Skin of body (tissue), 3 donors: Measurements from ENCODE around the gene TPD52L2. TPM values are rescaled to one million over a fixed set of nuclear protein-coding genes. Genes with fewer than 3 reads are reported as not detected.

Source experiments
- DNase-seq: peaks from one replicate; lab custom pipeline; 2025; lab: John Stamatoyannopoulos, UW
- small RNA-seq: library from RNA; depleted of rRNA; stranded (forward); fragments of <200 nt; gene quantifications from one replicate; pipeline ENCODE3, GENCODE V24; 2014; ENCODE audit warnings: low replicate concordance
- total RNA-seq: library from RNA; depleted of rRNA; stranded (reverse); fragments of >200 nt; gene quantifications from one replicate; pipeline ENCODE4 v1.2.3, GENCODE V29; 2014

Gene TPD52L2
- total RNA-seq, 1 donor from 2014 or later, result 39.3 TPM

GRCh38 chr20:63930971-63931553 lies 66.0 kb downstream of the TPD52L2 start:
- no peak for DNase-seq

- DNase-seq, result no peak
Observed at GRCh38 chr20:63931735-63932134, 66.7 kb downstream of the TPD52L2 start.

- DNase-seq, result no peak
Observed at GRCh38 chr20:63932606-63933160, 67.6 kb downstream of the TPD52L2 start.

GRCh38 chr20:63933646-63934045 lies 68.6 kb downstream of the TPD52L2 start:
- no peak for DNase-seq

- DNase-seq, result no peak
Observed at GRCh38 chr20:63934271-63935068, 69.4 kb downstream of the TPD52L2 start.

GRCh38 chr20:63935447-63935846 lies 70.4 kb downstream of the TPD52L2 start:
- DNase-seq, result no peak

- no peak for DNase-seq
Observed at GRCh38 chr20:63937596-63937995, 72.5 kb downstream of the TPD52L2 start.

- no peak for DNase-seq
Observed at GRCh38 chr20:63939061-63939935, 74.2 kb downstream of the TPD52L2 start.

GRCh38 chr20:63940071-63940471 lies 75.0 kb downstream of the TPD52L2 start:
- DNase-seq, result no peak

- no peak for DNase-seq
Observed at GRCh38 chr20:63940472-63941266, 75.6 kb downstream of the TPD52L2 start.

Small RNA genes lying within 50 kb of the gene (small RNA-seq; reads per million reads assigned to genes)
- gene MIR941-2 (not detected), gene MIR941-4 (not detected), gene MIR941-5 (not detected), gene RNU1-134P (0.19 reads per million)

Other genes with a start within 250 kb of the TPD52L2 start
- 6.4 TPM for gene GMEB2, start 238.2 kb upstream of the TPD52L2 start, total RNA-seq
- gene STMN3, start 211.8 kb upstream of the TPD52L2 start, total RNA-seq, result 21.6 TPM
- gene RTEL1, start 207.0 kb upstream of the TPD52L2 start, total RNA-seq, result 13.3 TPM
- gene TNFRSF6B, start 168.6 kb upstream of the TPD52L2 start, total RNA-seq, result 3.4 TPM
- gene ARFRP1, start 157.3 kb upstream of the TPD52L2 start, total RNA-seq, result 16.3 TPM
- 9.8 TPM for gene ZGPAT, start 157.2 kb upstream of the TPD52L2 start, total RNA-seq
- gene LIME1, start 128.6 kb upstream of the TPD52L2 start, total RNA-seq, result 3.7 TPM
- 21.5 TPM for gene SLC2A4RG, start 125.5 kb upstream of the TPD52L2 start, total RNA-seq
- gene ZBTB46, start 34.0 kb upstream of the TPD52L2 start, total RNA-seq, result 8.3 TPM
- not detected for gene ABHD16B, start 3.8 kb upstream of the TPD52L2 start, total RNA-seq
- gene DNAJC5, start 29.9 kb downstream of the TPD52L2 start, total RNA-seq, result 20.9 TPM
- 23.0 TPM for gene UCKL1, start 91.1 kb downstream of the TPD52L2 start, total RNA-seq
- 9.7 TPM for gene ZNF512B, start 104.7 kb downstream of the TPD52L2 start, total RNA-seq
- gene SAMD10, start 114.4 kb downstream of the TPD52L2 start, total RNA-seq, result 1.6 TPM
- 39.9 TPM for gene PRPF6, start 115.9 kb downstream of the TPD52L2 start, total RNA-seq
- gene C20orf204, start 170.9 kb downstream of the TPD52L2 start, total RNA-seq, result 0.39 TPM
- gene SOX18, start 184.4 kb downstream of the TPD52L2 start, total RNA-seq, result 3.7 TPM
- gene TCEA2, start 197.9 kb downstream of the TPD52L2 start, total RNA-seq, result 15.1 TPM
- gene RGS19, start 214.2 kb downstream of the TPD52L2 start, total RNA-seq, result 6.6 TPM
- 0.89 TPM for gene OPRL1, start 214.8 kb downstream of the TPD52L2 start, total RNA-seq
- 0.39 TPM for gene LKAAEAR1, start 219.1 kb downstream of the TPD52L2 start, total RNA-seq
- not detected for gene NPBWR2, start 242.3 kb downstream of the TPD52L2 start, total RNA-seq